ENCODE results near the gene KPNA6. TPM values are rescaled to one million over a fixed set of nuclear protein-coding genes. Genes with fewer than 3 reads are reported as not detected.

KPNA6 gene
- total RNA-seq, 1 experiment from 2014 or later, result 26.0 TPM

- peak overlapping the region; percentile 84 for H3K4me3 ChIP-seq (ENCODE audit: low read length)
- peaks cover 48% of the 10 kb centered on the region for H3K79me2 ChIP-seq (ENCODE audit: low read length)
- peaks cover 6% of the 10 kb centered on the region for H4K20me1 ChIP-seq (ENCODE audit: insufficient read depth, low read depth, low read length)
- H3K9me2 ChIP-seq (replicated peaks; ENCODE audit: insufficient read depth, low read length), result no peaks in the 10 kb centered on the region
- no peaks in the 10 kb centered on the region for H3K9me3 ChIP-seq (ENCODE audit: low read length)
- peaks cover 27% of the 10 kb centered on the region for H3K36me3 ChIP-seq (ENCODE audit: insufficient read depth, low read length)
- peak overlapping the region; percentile 84 for H3K9ac ChIP-seq (ENCODE audit: low read length)
- peak overlapping the region; percentile 96 for H3K4me2 ChIP-seq (ENCODE audit: low read depth, low read length, poor library complexity, severe bottlenecking)
- H3K4me1 ChIP-seq (ENCODE audit: low read length), result peaks cover 29% of the 10 kb centered on the region
- DNase-seq, result peak; percentile 68
- peak overlapping the region; percentile 75 for H3K27ac ChIP-seq (ENCODE audit: low read length)
- H3K27me3 ChIP-seq (ENCODE audit: low read length), result no peaks in the 10 kb centered on the region
- H2AFZ ChIP-seq (ENCODE audit: low read length), result no peak overlapping the region; the same call in 1 of the 2 replicates
Observed at GRCh38 chr1:32180186-32181060, 72.6 kb downstream of the KPNA6 start.

GRCh38 chr1:32181065-32181464 lies 73.2 kb downstream of the KPNA6 start:
- no peaks in the 10 kb centered on the region for H3K27me3 ChIP-seq (ENCODE audit: low read length)
- H3K79me2 ChIP-seq (ENCODE audit: low read length), result peaks cover 52% of the 10 kb centered on the region
- no peak for DNase-seq
- peaks cover 6% of the 10 kb centered on the region for H4K20me1 ChIP-seq (ENCODE audit: insufficient read depth, low read depth, low read length)
- peak overlapping the region; percentile 96 for H3K4me2 ChIP-seq (ENCODE audit: low read depth, low read length, poor library complexity, severe bottlenecking)
- no peaks in the 10 kb centered on the region for H3K9me3 ChIP-seq (ENCODE audit: low read length)
- peaks cover 29% of the 10 kb centered on the region for H3K4me1 ChIP-seq (ENCODE audit: low read length)
- H3K36me3 ChIP-seq (ENCODE audit: insufficient read depth, low read length), result peaks cover 27% of the 10 kb centered on the region
- peak overlapping the region; percentile 75 for H3K27ac ChIP-seq (ENCODE audit: low read length)
- H3K4me3 ChIP-seq (ENCODE audit: low read length), result peak overlapping the region; percentile 84
- H3K9me2 ChIP-seq (replicated peaks; ENCODE audit: insufficient read depth, low read length), result no peaks in the 10 kb centered on the region
- no peak overlapping the region for H2AFZ ChIP-seq (ENCODE audit: low read length)
- H3K9ac ChIP-seq (ENCODE audit: low read length), result peak overlapping the region; percentile 84

- no peak overlapping the region for H3K27ac ChIP-seq (ENCODE audit: low read length)
- H2AFZ ChIP-seq (ENCODE audit: low read length), result no peak overlapping the region
- no peak for DNase-seq
- peaks cover 6% of the 10 kb centered on the region for H4K20me1 ChIP-seq (ENCODE audit: insufficient read depth, low read depth, low read length)
- no peaks in the 10 kb centered on the region for H3K9me3 ChIP-seq (ENCODE audit: low read length)
- H3K4me2 ChIP-seq (ENCODE audit: low read depth, low read length, poor library complexity, severe bottlenecking), result peak overlapping the region; percentile 96
- H3K9ac ChIP-seq (ENCODE audit: low read length), result no peak overlapping the region
- no peaks in the 10 kb centered on the region for H3K27me3 ChIP-seq (ENCODE audit: low read length)
- H3K4me1 ChIP-seq (ENCODE audit: low read length), result peaks cover 29% of the 10 kb centered on the region
- peaks cover 30% of the 10 kb centered on the region for H3K36me3 ChIP-seq (ENCODE audit: insufficient read depth, low read length)
- no peaks in the 10 kb centered on the region for H3K9me2 ChIP-seq (replicated peaks; ENCODE audit: insufficient read depth, low read length)
- peaks cover 57% of the 10 kb centered on the region for H3K79me2 ChIP-seq (ENCODE audit: low read length)
- peak overlapping the region; percentile 84; the same call in 1 of the 2 replicates for H3K4me3 ChIP-seq (ENCODE audit: low read length)
Observed at GRCh38 chr1:32181563-32181962, 73.7 kb downstream of the KPNA6 start.

GRCh38 chr1:32182060-32182459 lies 74.2 kb downstream of the KPNA6 start:
- H3K27ac ChIP-seq (ENCODE audit: low read length), result no peak overlapping the region
- H3K9ac ChIP-seq (ENCODE audit: low read length), result no peak overlapping the region
- H3K79me2 ChIP-seq (ENCODE audit: low read length), result peaks cover 60% of the 10 kb centered on the region
- H3K9me2 ChIP-seq (replicated peaks; ENCODE audit: insufficient read depth, low read length), result no peaks in the 10 kb centered on the region
- H3K4me1 ChIP-seq (ENCODE audit: low read length), result peaks cover 29% of the 10 kb centered on the region
- no peaks in the 10 kb centered on the region for H3K9me3 ChIP-seq (ENCODE audit: low read length)
- H3K4me2 ChIP-seq (ENCODE audit: low read depth, low read length, poor library complexity, severe bottlenecking), result peak overlapping the region; percentile 96
- no peak overlapping the region for H2AFZ ChIP-seq (ENCODE audit: low read length)
- DNase-seq, result no peak
- H3K27me3 ChIP-seq (ENCODE audit: low read length), result no peaks in the 10 kb centered on the region
- H4K20me1 ChIP-seq (ENCODE audit: insufficient read depth, low read depth, low read length), result peaks cover 6% of the 10 kb centered on the region
- no peak overlapping the region for H3K4me3 ChIP-seq (ENCODE audit: low read length)
- H3K36me3 ChIP-seq (ENCODE audit: insufficient read depth, low read length), result peaks cover 34% of the 10 kb centered on the region

DNA sequence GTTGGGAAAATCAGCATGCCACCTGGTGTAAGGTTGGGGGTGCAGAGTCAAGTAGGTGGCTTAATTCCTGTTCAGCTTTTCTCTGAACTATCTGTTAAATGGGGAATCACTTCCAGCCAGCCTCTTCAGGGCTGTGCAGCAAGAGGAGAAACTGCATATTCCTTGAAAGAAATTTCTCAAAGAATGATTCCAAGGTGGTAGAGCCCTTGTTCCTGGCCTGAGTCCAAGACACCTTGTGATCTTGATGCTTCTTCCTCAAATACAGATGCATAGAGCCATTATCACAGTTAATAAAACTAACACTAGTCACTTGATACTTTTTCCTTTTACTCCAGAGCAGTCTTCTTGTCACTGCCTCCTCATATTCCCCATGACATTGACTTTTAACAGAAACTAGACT lies 76.8 kb downstream of the KPNA6 start:
- H2AFZ ChIP-seq (ENCODE audit: low read length), result no peak overlapping the region
- H3K4me3 ChIP-seq (ENCODE audit: low read length), result no peak overlapping the region
- H3K27me3 ChIP-seq (ENCODE audit: low read length), result no peaks in the 10 kb centered on the region
- no peak overlapping the region for H3K4me2 ChIP-seq (ENCODE audit: low read depth, low read length, poor library complexity, severe bottlenecking)
- H3K9ac ChIP-seq (ENCODE audit: low read length), result no peak overlapping the region
- H3K4me1 ChIP-seq (ENCODE audit: low read length), result peaks cover 18% of the 10 kb centered on the region
- no peak for DNase-seq
- peaks cover 64% of the 10 kb centered on the region for H3K79me2 ChIP-seq (ENCODE audit: low read length)
- H3K9me2 ChIP-seq (replicated peaks; ENCODE audit: insufficient read depth, low read length), result no peaks in the 10 kb centered on the region
- no peak overlapping the region for H3K27ac ChIP-seq (ENCODE audit: low read length)
- peaks cover 13% of the 10 kb centered on the region for H4K20me1 ChIP-seq (ENCODE audit: insufficient read depth, low read depth, low read length)
- H3K36me3 ChIP-seq (ENCODE audit: insufficient read depth, low read length), result peaks cover 58% of the 10 kb centered on the region
- H3K9me3 ChIP-seq (ENCODE audit: low read length), result no peaks in the 10 kb centered on the region

DNA sequence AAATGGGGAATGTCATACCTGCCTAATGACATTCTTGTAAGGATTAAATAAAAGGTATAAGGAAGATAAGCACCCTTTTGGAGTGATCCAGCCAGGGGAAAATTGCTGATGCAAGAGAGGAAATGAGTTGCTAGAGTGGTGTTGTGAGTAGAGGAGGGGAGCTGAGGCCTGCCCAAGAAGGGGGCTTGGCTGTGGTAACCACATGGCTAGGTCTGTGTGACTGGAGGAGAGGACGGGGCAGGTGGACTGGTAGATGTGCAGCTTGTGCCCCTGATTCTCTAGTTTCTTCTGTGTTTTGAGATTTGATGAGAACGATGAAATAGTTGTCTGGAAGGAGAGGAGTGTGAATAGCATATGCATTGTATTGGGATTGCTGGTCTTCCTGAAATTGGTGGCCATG lies 78.2 kb downstream of the KPNA6 start:
- peak overlapping the region; percentile 56; the same call in 1 of the 2 replicates for H3K27ac ChIP-seq (ENCODE audit: low read length)
- H3K4me1 ChIP-seq (ENCODE audit: low read length), result peaks cover 11% of the 10 kb centered on the region
- no peak overlapping the region for H3K4me2 ChIP-seq (ENCODE audit: low read depth, low read length, poor library complexity, severe bottlenecking)
- H3K4me3 ChIP-seq (ENCODE audit: low read length), result no peak overlapping the region
- H3K9ac ChIP-seq (ENCODE audit: low read length), result no peak overlapping the region; the same call in 1 of the 2 replicates
- H2AFZ ChIP-seq (ENCODE audit: low read length), result no peak overlapping the region
- H4K20me1 ChIP-seq (ENCODE audit: insufficient read depth, low read depth, low read length), result peaks cover 13% of the 10 kb centered on the region
- peaks cover 62% of the 10 kb centered on the region for H3K36me3 ChIP-seq (ENCODE audit: insufficient read depth, low read length)
- no peaks in the 10 kb centered on the region for H3K9me2 ChIP-seq (replicated peaks; ENCODE audit: insufficient read depth, low read length)
- H3K27me3 ChIP-seq (ENCODE audit: low read length), result no peaks in the 10 kb centered on the region
- no peak for DNase-seq
- peaks cover 52% of the 10 kb centered on the region for H3K79me2 ChIP-seq (ENCODE audit: low read length)
- H3K9me3 ChIP-seq (ENCODE audit: low read length), result no peaks in the 10 kb centered on the region

- Histone ChIP-seq H3K36me3 (ENCODE audit: insufficient read depth, low read length) (peaks cover 58% of the 10 kb centered on the region), H4K20me1 (ENCODE audit: insufficient read depth, low read depth, low read length) (peaks cover 13% of the 10 kb centered on the region), H3K79me2 (ENCODE audit: low read length) (peaks cover 47% of the 10 kb centered on the region), H2AFZ (ENCODE audit: low read length) (no peak overlapping the region), H3K4me1 (ENCODE audit: low read length) (peaks cover 7% of the 10 kb centered on the region), H3K4me3 (ENCODE audit: low read length) (no peak overlapping the region), H3K27ac (ENCODE audit: low read length) (peak overlapping the region; percentile 56; the same call in 1 of the 2 replicates), H3K9ac (ENCODE audit: low read length) (no peak overlapping the region; the same call in 1 of the 2 replicates), H3K9me3 (ENCODE audit: low read length) (no peaks in the 10 kb centered on the region), H3K4me2 (ENCODE audit: low read depth, low read length, poor library complexity, severe bottlenecking) (no peak overlapping the region), H3K27me3 (ENCODE audit: low read length) (no peaks in the 10 kb centered on the region), H3K9me2 (replicated peaks; ENCODE audit: insufficient read depth, low read length) (no peaks in the 10 kb centered on the region)
- no peak for DNase-seq
Observed at GRCh38 chr1:32186491-32186890, 78.6 kb downstream of the KPNA6 start.

DNA sequence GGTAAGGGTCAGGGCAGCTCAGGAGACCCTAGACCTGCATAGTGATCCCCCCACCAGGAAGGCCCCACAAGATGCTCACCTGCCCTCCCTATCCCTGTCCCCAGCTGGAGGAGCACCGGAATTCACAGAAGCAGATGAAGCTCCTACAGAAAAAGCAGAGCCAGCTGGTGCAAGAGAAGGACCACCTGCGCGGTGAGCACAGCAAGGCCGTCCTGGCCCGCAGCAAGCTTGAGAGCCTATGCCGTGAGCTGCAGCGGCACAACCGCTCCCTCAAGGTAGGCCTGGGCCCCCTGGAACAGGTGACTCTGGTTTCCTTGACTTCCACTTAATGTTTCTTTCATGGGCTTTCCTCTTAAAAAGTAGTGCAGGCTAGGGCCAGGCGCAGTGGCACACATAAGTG lies 80.0 kb downstream of the KPNA6 start:
- Histone ChIP-seq H3K9me2 (replicated peaks; ENCODE audit: insufficient read depth, low read length) (no peaks in the 10 kb centered on the region), H3K9ac (ENCODE audit: low read length) (no peak overlapping the region), H3K4me2 (ENCODE audit: low read depth, low read length, poor library complexity, severe bottlenecking) (no peak overlapping the region), H3K36me3 (ENCODE audit: insufficient read depth, low read length) (peaks cover 63% of the 10 kb centered on the region), H3K4me1 (ENCODE audit: low read length) (no peaks in the 10 kb centered on the region), H3K79me2 (ENCODE audit: low read length) (peaks cover 34% of the 10 kb centered on the region), H4K20me1 (ENCODE audit: insufficient read depth, low read depth, low read length) (peaks cover 13% of the 10 kb centered on the region), H2AFZ (ENCODE audit: low read length) (no peak overlapping the region), H3K27me3 (ENCODE audit: low read length) (no peaks in the 10 kb centered on the region), H3K4me3 (ENCODE audit: low read length) (no peak overlapping the region), H3K9me3 (ENCODE audit: low read length) (no peaks in the 10 kb centered on the region), H3K27ac (ENCODE audit: low read length) (no peak overlapping the region)
- no peak for DNase-seq
